ENCODE measurements around the gene DTNB. TPM values are rescaled to one million over a fixed set of nuclear protein-coding genes. Genes with fewer than 3 reads are reported as not detected.

The DTNB gene
- total RNA-seq, 4 donors from 2014 or later: 12.4 to 28.8 (median 14.9) TPM

DNA sequence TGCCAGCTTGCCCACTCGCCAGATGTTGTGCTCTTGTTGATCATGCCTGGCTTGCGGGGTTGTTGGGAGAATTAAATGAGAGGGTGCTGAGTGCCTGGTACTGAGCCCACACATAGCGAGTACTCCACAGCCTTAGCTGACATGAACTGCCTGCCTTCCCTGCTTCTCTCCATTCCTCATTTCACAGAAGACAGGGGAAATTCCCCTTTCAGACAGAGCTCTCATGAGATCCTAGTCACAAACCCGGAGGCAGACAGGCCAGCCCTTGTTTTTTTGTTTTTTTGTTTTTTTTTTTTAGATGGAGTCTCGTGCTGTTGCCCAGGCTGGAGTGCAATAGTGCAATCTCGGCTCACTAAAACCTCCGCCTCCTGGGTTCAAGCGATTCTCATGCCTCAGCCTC, 314.5 kb downstream of the DTNB start:
- H3K27me3 ChIP-seq: no peaks in the 10 kb centered on the region
- TF ChIP-seq, protein P1, sequence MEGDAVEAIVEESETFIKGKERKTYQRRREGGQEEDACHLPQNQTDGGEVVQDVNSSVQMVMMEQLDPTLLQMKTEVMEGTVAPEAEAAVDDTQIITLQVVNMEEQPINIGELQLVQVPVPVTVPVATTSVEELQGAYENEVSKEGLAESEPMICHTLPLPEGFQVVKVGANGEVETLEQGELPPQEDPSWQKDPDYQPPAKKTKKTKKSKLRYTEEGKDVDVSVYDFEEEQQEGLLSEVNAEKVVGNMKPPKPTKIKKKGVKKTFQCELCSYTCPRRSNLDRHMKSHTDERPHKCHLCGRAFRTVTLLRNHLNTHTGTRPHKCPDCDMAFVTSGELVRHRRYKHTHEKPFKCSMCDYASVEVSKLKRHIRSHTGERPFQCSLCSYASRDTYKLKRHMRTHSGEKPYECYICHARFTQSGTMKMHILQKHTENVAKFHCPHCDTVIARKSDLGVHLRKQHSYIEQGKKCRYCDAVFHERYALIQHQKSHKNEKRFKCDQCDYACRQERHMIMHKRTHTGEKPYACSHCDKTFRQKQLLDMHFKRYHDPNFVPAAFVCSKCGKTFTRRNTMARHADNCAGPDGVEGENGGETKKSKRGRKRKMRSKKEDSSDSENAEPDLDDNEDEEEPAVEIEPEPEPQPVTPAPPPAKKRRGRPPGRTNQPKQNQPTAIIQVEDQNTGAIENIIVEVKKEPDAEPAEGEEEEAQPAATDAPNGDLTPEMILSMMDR (IDR thresholded peaks at IDR 0.05): no peak
- TF ChIP-seq POLR2A (IDR thresholded peaks at IDR 0.05): no peak
- H3K9me3 ChIP-seq: no peaks in the 10 kb centered on the region
- no peak overlapping the region for H3K27ac ChIP-seq
- no peak overlapping the region for H3K4me3 ChIP-seq
- DNase-seq: no peak
- H3K36me3 ChIP-seq: no peaks in the 10 kb centered on the region
- no peaks in the 10 kb centered on the region for H3K4me1 ChIP-seq
- intact Hi-C loops (cut with DNase I; ENCODE audit: low total_unique reads): no loop called here

DNA sequence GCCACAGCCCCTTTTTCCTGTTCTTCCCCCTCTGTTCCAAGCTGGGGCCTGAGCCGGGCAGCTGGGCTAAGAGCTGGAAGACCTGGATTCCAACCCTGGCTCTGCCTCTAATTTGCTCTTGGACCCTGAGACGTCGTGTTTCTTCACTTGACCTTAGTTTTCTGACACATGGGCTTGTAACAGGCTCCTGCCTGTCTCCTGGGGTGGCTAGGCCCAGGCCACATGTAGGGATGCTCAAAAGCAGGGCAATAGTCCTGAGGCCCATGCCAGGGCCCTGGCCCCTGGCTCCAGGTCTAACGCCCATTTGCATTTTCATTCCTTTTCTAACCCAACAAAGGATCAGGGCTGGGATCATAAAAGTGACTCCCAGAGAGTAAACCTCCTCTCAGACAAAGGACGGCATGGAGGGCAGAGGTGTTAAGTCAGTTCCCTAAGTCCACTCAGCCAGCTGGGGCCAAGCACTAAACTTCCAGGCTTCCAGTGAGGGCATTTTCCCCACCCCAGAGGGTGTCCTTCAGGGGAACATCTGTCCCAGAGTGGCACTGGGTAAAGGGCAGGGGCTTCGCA, 315.0 kb downstream of the DTNB start:
- no peak for TF ChIP-seq POLR2A (IDR thresholded peaks at IDR 0.05)
- TF ChIP-seq, protein P1 (IDR thresholded peaks at IDR 0.05): no peak
- no peak overlapping the region for H3K4me3 ChIP-seq

DNA sequence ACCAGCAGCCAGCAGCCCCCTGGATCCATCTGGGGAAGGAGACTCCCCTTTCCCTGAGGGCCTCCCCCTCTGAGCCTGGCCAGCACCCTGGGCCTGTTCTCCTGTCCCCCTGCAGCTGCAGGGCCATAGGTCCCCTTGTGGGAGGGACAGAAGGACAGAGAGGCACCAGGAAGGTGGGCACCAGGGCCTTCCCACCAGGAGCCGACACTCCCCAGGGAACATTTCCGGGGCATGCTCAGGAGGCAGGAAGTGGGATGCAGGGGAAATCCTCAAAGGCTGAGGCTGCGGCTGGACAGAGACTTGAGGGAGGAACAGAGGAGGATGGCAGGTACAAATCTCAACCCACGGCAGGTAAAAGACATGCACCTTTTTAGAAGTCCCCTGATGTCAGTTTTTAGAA, 317.3 kb downstream of the DTNB start:
- TF ChIP-seq, protein P1 (IDR thresholded peaks at IDR 0.05): no peak
- no peak for TF ChIP-seq POLR2A (IDR thresholded peaks at IDR 0.05)
- DNase-seq: no peak
- intact Hi-C loops (cut with DNase I; ENCODE audit: low total_unique reads): no loop called here
- H3K27me3 ChIP-seq: no peaks in the 10 kb centered on the region
- H3K4me1 ChIP-seq: no peaks in the 10 kb centered on the region
- H3K4me3 ChIP-seq: no peak overlapping the region
- H3K36me3 ChIP-seq: no peaks in the 10 kb centered on the region
- H3K9me3 ChIP-seq: no peaks in the 10 kb centered on the region
- H3K27ac ChIP-seq: no peak overlapping the region

More for the DNA sequence above, 315.0 kb downstream of the DTNB start:
- no peak overlapping the region for H3K27ac ChIP-seq
- H3K27me3 ChIP-seq: no peaks in the 10 kb centered on the region
- H3K36me3 ChIP-seq: no peaks in the 10 kb centered on the region
- DNase-seq: no peak
- H3K4me1 ChIP-seq: no peaks in the 10 kb centered on the region
- intact Hi-C loops (cut with DNase I; ENCODE audit: low total_unique reads): no loop called here
- no peaks in the 10 kb centered on the region for H3K9me3 ChIP-seq

DNA sequence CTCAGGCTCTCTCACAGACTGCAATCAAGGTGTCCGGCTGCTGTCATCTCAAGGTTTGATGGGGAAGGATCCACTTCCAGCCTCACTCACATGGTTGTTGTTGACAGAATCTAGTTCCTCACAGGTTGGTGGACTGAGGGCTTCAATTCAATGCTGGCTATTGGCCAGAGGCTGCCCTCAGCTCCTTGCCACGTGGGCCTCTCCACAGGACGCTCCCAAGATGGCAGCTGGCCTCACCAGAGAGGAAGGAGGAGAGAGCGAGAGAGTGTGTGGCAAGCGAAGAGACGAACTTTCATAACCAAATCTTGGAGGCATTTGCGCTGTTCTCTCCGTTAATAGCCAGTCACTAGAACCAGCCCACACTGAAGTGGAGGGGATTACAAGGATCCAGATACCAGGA, 318.1 kb downstream of the DTNB start:
- Histone ChIP-seq H3K9me3 (no peaks in the 10 kb centered on the region), H3K4me3 (no peak overlapping the region), H3K4me1 (no peaks in the 10 kb centered on the region), H3K27ac (no peak overlapping the region), H3K27me3 (no peaks in the 10 kb centered on the region), H3K36me3 (no peaks in the 10 kb centered on the region)
- no peak for TF ChIP-seq POLR2A (IDR thresholded peaks at IDR 0.05)
- TF ChIP-seq, protein P1 (IDR thresholded peaks at IDR 0.05): no peak
- intact Hi-C loops (cut with DNase I; ENCODE audit: low total_unique reads): no loop called here
- no peak for DNase-seq

DNA sequence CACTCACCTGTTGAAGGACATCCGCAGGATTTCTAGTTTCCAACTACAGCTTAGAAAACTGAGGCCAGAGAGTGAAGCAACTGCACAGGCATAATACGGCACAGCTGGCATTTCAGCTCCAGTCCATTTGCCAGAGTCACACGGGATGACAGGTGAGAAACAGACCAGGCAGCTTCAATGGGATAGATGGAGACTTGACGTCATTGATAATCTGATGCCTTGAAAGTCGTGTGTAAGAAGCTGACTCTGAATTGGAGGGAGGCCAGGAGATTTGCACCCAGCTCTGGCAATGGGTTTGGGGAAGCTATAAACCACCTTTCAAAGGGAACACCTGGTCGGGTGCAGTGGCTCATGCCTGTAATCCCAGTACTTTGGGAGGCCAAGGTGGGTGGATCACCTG, 319.3 kb downstream of the DTNB start:
- H3K4me1 ChIP-seq: no peaks in the 10 kb centered on the region
- H3K9me3 ChIP-seq: no peaks in the 10 kb centered on the region
- no peaks in the 10 kb centered on the region for H3K27me3 ChIP-seq
- H3K4me3 ChIP-seq: no peak overlapping the region
- no peak for DNase-seq
- no peaks in the 10 kb centered on the region for H3K36me3 ChIP-seq
- no peak overlapping the region for H3K27ac ChIP-seq
- intact Hi-C loops (cut with DNase I; ENCODE audit: low total_unique reads): no loop called here
- no peak for TF ChIP-seq POLR2A (IDR thresholded peaks at IDR 0.05)
- TF ChIP-seq, protein P1 (IDR thresholded peaks at IDR 0.05): no peak

Data from uterus (tissue), 4 donors.